Skeletal muscle satellite cell (primary cell): ENCODE data around the gene PRSS1. TPM values are rescaled to one million over a fixed set of nuclear protein-coding genes. Genes with fewer than 3 reads are reported as not detected.
"Not testable (repeated sequence)": the region's sequence is repeated elsewhere in the genome, so short reads cannot be mapped to it uniquely, and the experiment has no call there.

Experiments used
- H3K27me3 ChIP-seq: 2 replicates; pipeline ENCODE4 v1.7.0; 2013; ENCODE audit warnings: low read length; ENCODE audit not compliant: control insufficient read depth, insufficient read depth
- H3K36me3 ChIP-seq: 2 replicates; pipeline ENCODE4 v1.7.0; 2013; ENCODE audit warnings: mild to moderate bottlenecking, control low read depth, low read length; ENCODE audit not compliant: insufficient read depth
- H3K4me1 ChIP-seq: 2 replicates; pipeline ENCODE4 v1.7.0; 2013; ENCODE audit warnings: low read length; ENCODE audit not compliant: control insufficient read depth, insufficient read depth
- H3K4me2 ChIP-seq: 2 replicates; pipeline ENCODE4 v1.7.0; 2013; ENCODE audit warnings: mild to moderate bottlenecking, low read length
- H3K4me3 ChIP-seq: 2 replicates; pipeline ENCODE4 v1.7.0; 2013; ENCODE audit warnings: low read length
- H3K9ac ChIP-seq: 2 replicates; pipeline ENCODE4 v1.7.0; 2013; ENCODE audit warnings: mild to moderate bottlenecking, low read depth, low read length, moderate library complexity
- H3K9me3 ChIP-seq: replicated peaks from 2 replicates; pipeline ENCODE4 v1.7.0; 2013; ENCODE audit warnings: mild to moderate bottlenecking, control low read depth, low read length
- total RNA-seq: library from RNA; depleted of rRNA; stranded (reverse); fragments of >200 nt; gene quantifications from 2 replicates; pipeline ENCODE4 v1.2.3, GENCODE V29; 2012; rRNA removed

The PRSS1 gene
- not detected in 2 replicates for total RNA-seq

- Histone ChIP-seq H3K27me3 (peaks cover 44% of the 10 kb centered on the region), H3K4me2 (no peak within 1 kb of the TSS), H3K9me3 (no peaks in the 10 kb centered on the region), H3K4me3 (no peak within 1 kb of the TSS), H3K9ac (no peak within 1 kb of the TSS), H3K4me1 (no peaks in the 10 kb centered on the region), H3K36me3 (no peaks in the 10 kb centered on the region)
Observed at GRCh38 chr7:142749218-142749993, at the start of gene PRSS1. PRSS1 (plus strand) TSS chr7:142749472; CDS start chr7:142749485, 13 bp downstream.

- H3K27me3 ChIP-seq, result peaks cover 34% of the 10 kb centered on the region
- not testable (repeated sequence) for H3K9ac ChIP-seq, H3K4me2 ChIP-seq, H3K9me3 ChIP-seq, H3K36me3 ChIP-seq, H3K4me3 ChIP-seq, H3K4me1 ChIP-seq
Observed at GRCh38 chr7:142700935-142701334, 48.3 kb upstream of the PRSS1 start.

GRCh38 chr7:142703655-142704305, 45.5 kb upstream of the PRSS1 start:
- no peaks in the 10 kb centered on the region for H3K36me3 ChIP-seq
- H3K27me3 ChIP-seq, result peaks cover 13% of the 10 kb centered on the region
- H3K4me2 ChIP-seq, result no peak overlapping the region
- no peaks in the 10 kb centered on the region for H3K4me1 ChIP-seq
- H3K9me3 ChIP-seq, result no peaks in the 10 kb centered on the region
- no peak overlapping the region for H3K4me3 ChIP-seq
- no peak overlapping the region for H3K9ac ChIP-seq

- H3K4me3 ChIP-seq, H3K4me2 ChIP-seq, H3K4me1 ChIP-seq, H3K9me3 ChIP-seq, H3K9ac ChIP-seq, H3K36me3 ChIP-seq: not testable (repeated sequence)
- H3K27me3 ChIP-seq, result peaks cover 11% of the 10 kb centered on the region
Observed at GRCh38 chr7:142708726-142709125, 40.5 kb upstream of the PRSS1 start.

GRCh38 chr7:142709921-142710320, 39.4 kb upstream of the PRSS1 start:
- H3K27me3 ChIP-seq, result peaks cover 16% of the 10 kb centered on the region
- no peak overlapping the region for H3K9ac ChIP-seq
- H3K4me2 ChIP-seq, result no peak overlapping the region
- H3K4me3 ChIP-seq, result no peak overlapping the region
- H3K4me1 ChIP-seq, result no peaks in the 10 kb centered on the region
- no peaks in the 10 kb centered on the region for H3K36me3 ChIP-seq
- no peaks in the 10 kb centered on the region for H3K9me3 ChIP-seq

GRCh38 chr7:142711196-142711595, 38.1 kb upstream of the PRSS1 start:
- no peaks in the 10 kb centered on the region for H3K4me1 ChIP-seq
- H3K4me3 ChIP-seq, result no peak overlapping the region

GRCh38 chr7:142711746-142712616, 37.3 kb upstream of the PRSS1 start:
- Histone ChIP-seq H3K27me3 (peaks cover 20% of the 10 kb centered on the region), H3K9me3 (no peaks in the 10 kb centered on the region), H3K9ac (no peak overlapping the region), H3K4me2 (no peak overlapping the region), H3K4me3 (no peak overlapping the region), H3K4me1 (no peaks in the 10 kb centered on the region), H3K36me3 (no peaks in the 10 kb centered on the region)

More at GRCh38 chr7:142711196-142711595, 38.1 kb upstream of the PRSS1 start:
- Histone ChIP-seq H3K4me2 (no peak overlapping the region), H3K9ac (no peak overlapping the region), H3K27me3 (peaks cover 14% of the 10 kb centered on the region), H3K9me3 (no peaks in the 10 kb centered on the region), H3K36me3 (no peaks in the 10 kb centered on the region)

- H3K9ac ChIP-seq, result no peak overlapping the region
- no peaks in the 10 kb centered on the region for H3K9me3 ChIP-seq
- H3K27me3 ChIP-seq, result peaks cover 21% of the 10 kb centered on the region
- no peak overlapping the region for H3K4me3 ChIP-seq
- H3K4me1 ChIP-seq, result no peaks in the 10 kb centered on the region
- no peaks in the 10 kb centered on the region for H3K36me3 ChIP-seq
- no peak overlapping the region for H3K4me2 ChIP-seq
Observed at GRCh38 chr7:142712617-142712957, 36.7 kb upstream of the PRSS1 start.

- Histone ChIP-seq H3K27me3 (peaks cover 20% of the 10 kb centered on the region), H3K4me2 (no peak overlapping the region), H3K4me1 (no peaks in the 10 kb centered on the region), H3K36me3 (no peaks in the 10 kb centered on the region), H3K9me3 (no peaks in the 10 kb centered on the region), H3K9ac (no peak overlapping the region), H3K4me3 (no peak overlapping the region)
Observed at GRCh38 chr7:142714375-142714774, 34.9 kb upstream of the PRSS1 start.

- Histone ChIP-seq H3K4me3 (no peak overlapping the region), H3K27me3 (peaks cover 34% of the 10 kb centered on the region), H3K9ac (no peak overlapping the region), H3K4me2 (no peak overlapping the region), H3K4me1 (no peaks in the 10 kb centered on the region), H3K9me3 (no peaks in the 10 kb centered on the region), H3K36me3 (no peaks in the 10 kb centered on the region)
Observed at GRCh38 chr7:142716596-142716995, 32.7 kb upstream of the PRSS1 start.

GRCh38 chr7:142717453-142717852, 31.8 kb upstream of the PRSS1 start:
- peaks cover 40% of the 10 kb centered on the region for H3K27me3 ChIP-seq
- no peaks in the 10 kb centered on the region for H3K4me1 ChIP-seq
- H3K4me3 ChIP-seq, result no peak overlapping the region
- no peaks in the 10 kb centered on the region for H3K9me3 ChIP-seq
- no peak overlapping the region for H3K4me2 ChIP-seq
- H3K9ac ChIP-seq, result no peak overlapping the region
- H3K36me3 ChIP-seq, result no peaks in the 10 kb centered on the region
